Natural killer cell treated with Interleukin-12 subunit alpha and Interleukin-12 subunit beta and Interleukin-15 and Interleukin-18, amount 100 ng/mL, for 72 hours (primary cell): ENCODE data around the gene KCNE2. TPM values are rescaled to one million over a fixed set of nuclear protein-coding genes. Genes with fewer than 3 reads are reported as not detected.
"Not testable (repeated sequence)": the region's sequence is repeated elsewhere in the genome, so short reads cannot be mapped to it uniquely, and the experiment has no call there.

ENCODE experiments used
- ATAC-seq, 2 donors: fragments of 150-1000 bp; cut with Tn5 transposase in 1 of 2; sonication (Bioruptor Pico), chemical (Tn5 transposase) in 1 of 2; 2 replicates each; pipeline ENCODE4 v1.10.0; 2021
- DNase-seq: peaks from one replicate; pipeline ENCODE4 v3.0.0; 2022; ENCODE audit warnings: low spot score
- H3K27ac Mint-ChIP-seq, 2 donors: 1 replicate in 1 of 2; 2 replicates in 1 of 2; pipeline ENCODE4 v1.8.0; 2022; ENCODE audit warnings: mixed read lengths in 2 of 2, mild to moderate bottlenecking in 1 of 2, moderate library complexity in 1 of 2
- H3K27me3 Mint-ChIP-seq, 2 donors: 1 replicate in 1 of 2; 2 replicates in 1 of 2; pipeline ENCODE4 v1.8.0; 2022; ENCODE audit warnings: mixed read lengths in 2 of 2
- H3K36me3 Mint-ChIP-seq: one replicate; pipeline ENCODE4 v1.8.0; 2022; ENCODE audit warnings: mixed read lengths
- H3K4me1 Mint-ChIP-seq, 2 donors: 1 replicate in 1 of 2; 2 replicates in 1 of 2; pipeline ENCODE4 v1.8.0; 2022; ENCODE audit warnings: low read depth in 2 of 2, mixed read lengths in 2 of 2, mild to moderate bottlenecking in 1 of 2
- H3K4me3 Mint-ChIP-seq: one replicate; pipeline ENCODE4 v1.8.0; 2022; ENCODE audit warnings: mixed read lengths
- H3K9me3 Mint-ChIP-seq: 2 replicates; pipeline ENCODE4 v1.8.0; 2022; ENCODE audit warnings: mixed read lengths
- total RNA-seq, 2 donors: library from RNA; stranded (reverse); gene quantifications; one replicate each; pipeline ENCODE4 v1.2.3, GENCODE V29; 2022

The KCNE2 gene
- total RNA-seq, 2 donors from 2014 or later: not detected

DNA sequence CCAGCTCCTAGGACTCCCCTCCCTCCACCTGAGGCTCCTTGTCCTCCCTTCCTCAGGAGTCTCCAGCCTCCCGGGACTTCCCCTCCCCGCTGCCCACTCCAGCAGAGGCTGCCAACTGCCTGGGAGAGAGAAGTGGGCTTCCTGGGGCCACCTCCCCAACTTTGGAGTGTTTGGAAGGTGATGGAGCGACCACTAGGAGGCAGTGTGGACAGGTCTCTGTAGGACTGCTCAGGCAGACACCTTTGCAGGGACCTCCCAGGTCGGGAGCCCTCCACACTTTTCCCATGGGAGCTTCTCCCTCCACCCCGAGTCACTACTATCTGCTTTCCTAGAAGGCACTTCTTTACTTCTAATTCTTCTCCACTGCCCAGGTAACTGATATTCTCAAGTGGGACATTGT lies 40.9 kb downstream of the KCNE2 start:
- not testable (repeated sequence) for H3K9me3 Mint-ChIP-seq, H3K27ac Mint-ChIP-seq, DNase-seq, H3K4me3 Mint-ChIP-seq, H3K27me3 Mint-ChIP-seq, H3K36me3 Mint-ChIP-seq, ATAC-seq, H3K4me1 Mint-ChIP-seq

DNA sequence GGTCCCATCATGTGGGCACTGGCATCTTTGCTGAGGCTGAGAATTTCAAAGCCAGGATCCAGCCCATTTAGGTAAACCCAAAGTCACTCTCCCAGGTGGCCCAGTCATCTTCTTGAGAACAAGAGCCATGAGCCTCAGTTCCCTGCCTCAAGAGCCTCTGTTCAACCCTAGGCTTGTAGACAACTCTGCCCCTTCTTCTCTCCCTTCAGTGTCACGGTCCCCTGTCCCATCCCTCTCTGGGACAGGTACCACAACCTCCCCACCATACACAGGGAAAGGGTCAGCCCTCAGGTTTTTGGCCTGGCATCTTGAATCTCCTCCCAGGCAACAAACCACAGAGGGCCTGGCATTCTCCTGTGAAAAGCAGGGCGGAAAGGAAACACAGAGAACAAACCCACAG lies 41.9 kb downstream of the KCNE2 start:
- ATAC-seq, H3K27me3 Mint-ChIP-seq, H3K9me3 Mint-ChIP-seq, H3K4me3 Mint-ChIP-seq, H3K4me1 Mint-ChIP-seq, H3K27ac Mint-ChIP-seq, DNase-seq, H3K36me3 Mint-ChIP-seq: not testable (repeated sequence)

DNA sequence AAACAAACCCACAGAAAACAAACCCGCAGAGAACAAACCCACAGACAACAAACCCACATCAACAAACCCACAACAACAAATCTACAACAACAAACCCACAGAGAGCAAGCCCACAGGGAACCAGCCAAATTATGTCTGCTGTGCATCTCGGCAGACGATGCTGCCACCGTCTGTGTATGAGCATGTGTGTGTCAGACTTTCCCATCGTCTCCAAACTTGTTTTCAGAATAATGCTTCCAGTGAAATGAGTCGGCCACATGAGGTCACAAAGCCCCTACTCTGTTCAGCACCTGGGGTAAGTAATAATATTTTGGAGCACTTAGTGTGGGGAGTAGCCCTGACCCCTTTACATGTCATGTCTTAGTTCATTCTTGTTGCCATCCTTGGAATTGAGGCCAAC lies 42.3 kb downstream of the KCNE2 start:
- H3K27me3 Mint-ChIP-seq, ATAC-seq, H3K4me3 Mint-ChIP-seq, H3K36me3 Mint-ChIP-seq, H3K27ac Mint-ChIP-seq, H3K9me3 Mint-ChIP-seq, DNase-seq, H3K4me1 Mint-ChIP-seq: not testable (repeated sequence)

DNA sequence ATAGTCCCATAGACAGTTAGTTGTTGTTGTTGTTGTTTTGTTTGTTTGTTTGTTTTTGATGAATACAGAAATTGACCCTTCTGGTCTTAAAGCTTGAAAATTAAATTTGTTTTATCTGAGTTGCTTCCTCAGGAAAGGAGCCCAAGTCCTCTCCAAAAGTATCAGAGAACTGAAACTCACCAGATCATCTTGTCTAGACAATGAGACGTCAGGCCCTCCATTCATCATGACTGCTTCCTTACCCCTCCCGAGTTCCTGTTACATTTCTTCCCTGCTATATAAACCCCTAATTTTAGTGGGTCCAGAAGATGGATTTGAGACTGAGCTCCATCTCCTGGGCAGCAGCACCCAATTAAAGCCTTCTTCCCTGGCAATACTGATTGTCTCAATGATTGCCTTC lies 42.9 kb downstream of the KCNE2 start:
- not testable (repeated sequence) for H3K36me3 Mint-ChIP-seq, ATAC-seq, H3K27me3 Mint-ChIP-seq, H3K27ac Mint-ChIP-seq, H3K4me3 Mint-ChIP-seq, DNase-seq, H3K4me1 Mint-ChIP-seq, H3K9me3 Mint-ChIP-seq

DNA sequence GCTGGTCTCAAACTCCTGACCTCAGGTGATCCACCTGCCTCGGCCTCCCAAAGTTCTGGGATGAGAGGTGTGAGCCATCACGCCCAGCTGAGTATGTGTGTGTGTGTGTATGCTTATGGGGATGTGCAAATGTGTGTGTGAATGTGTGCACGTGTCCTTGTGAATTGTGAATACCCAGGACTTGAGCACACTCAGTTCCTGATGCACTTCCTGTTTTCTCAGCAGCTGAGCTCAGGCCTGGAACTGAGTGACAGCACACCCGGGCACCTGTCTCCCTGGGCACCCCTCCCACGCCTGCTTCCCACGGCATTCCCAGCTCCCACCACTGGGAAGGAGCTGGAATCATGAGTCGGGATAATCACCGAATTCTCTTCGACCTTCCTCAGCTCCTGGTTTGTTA lies 43.5 kb downstream of the KCNE2 start:
- H3K4me3 Mint-ChIP-seq, ATAC-seq, H3K27ac Mint-ChIP-seq, H3K4me1 Mint-ChIP-seq, H3K36me3 Mint-ChIP-seq, H3K27me3 Mint-ChIP-seq, H3K9me3 Mint-ChIP-seq, DNase-seq: not testable (repeated sequence)

DNA sequence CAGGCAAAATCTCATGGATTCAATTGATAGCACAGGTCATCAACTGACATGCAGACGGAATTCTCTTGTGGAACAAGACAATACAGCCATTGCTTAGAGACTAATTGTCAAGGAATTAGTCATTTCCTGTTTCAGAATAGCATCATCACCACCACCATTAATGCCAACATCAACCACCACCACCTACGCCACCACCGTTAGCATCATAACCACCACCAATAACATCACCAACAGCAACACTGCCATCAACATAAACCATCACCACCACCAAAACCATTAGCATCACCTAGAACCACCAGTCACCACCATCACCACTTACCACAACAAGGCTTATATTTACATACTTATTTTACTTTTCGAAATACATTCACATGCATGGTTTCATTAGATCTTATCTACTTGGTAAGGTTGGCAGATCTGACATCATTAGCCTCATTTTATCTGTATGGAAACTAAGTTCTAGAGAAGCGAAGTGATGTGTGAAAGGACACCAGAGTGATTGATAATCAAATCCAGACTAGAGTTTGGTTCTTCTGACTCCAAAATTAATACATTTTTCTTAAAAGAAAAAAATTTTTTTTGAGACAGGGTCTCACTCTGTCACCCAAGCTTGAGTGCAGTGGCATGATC lies 53.8 kb downstream of the KCNE2 start:
- H3K27ac Mint-ChIP-seq: not testable (repeated sequence)
- ATAC-seq: peak; percentile 71 to 89

More for the DNA sequence above, 53.8 kb downstream of the KCNE2 start:
- H3K9me3 Mint-ChIP-seq, DNase-seq, H3K27me3 Mint-ChIP-seq, H3K36me3 Mint-ChIP-seq, H3K4me1 Mint-ChIP-seq, H3K4me3 Mint-ChIP-seq: not testable (repeated sequence)

Other genes with a start within 250 kb of the KCNE2 start
- 10 to 100 TPM in 1 of 2 donors, 1 to 10 TPM in 1; 4.4 to 14.9 TPM for gene SMIM11, start 11.5 kb downstream of the KCNE2 start, total RNA-seq
- not detected for gene SMIM34, start 59.9 kb downstream of the KCNE2 start, total RNA-seq
- gene KCNE1, start 148.2 kb downstream of the KCNE2 start, total RNA-seq: 1 to 10 TPM; 1.2 to 4.7 TPM